Loucy (cell line): ENCODE data around the gene EHMT2.

Source experiments
- EZH2phosphoT487 ChIP-seq: fragments of 200-600 bp; IDR thresholded peaks from 2 replicates; pipeline ENCODE4 v1.6.1; 2018; ENCODE audit warnings: antibody characterized with exemption, mild to moderate bottlenecking, moderate library complexity, borderline replicate concordance
- TF ChIP-seq, protein P1 (sequence below): fragments of 200-600 bp; sonication (generic); conservative IDR thresholded peaks from 2 replicates; pipeline ENCODE4 v1.5.1; 2014; ENCODE audit warnings: mild to moderate bottlenecking, antibody characterized with exemption, low read length

DNA sequence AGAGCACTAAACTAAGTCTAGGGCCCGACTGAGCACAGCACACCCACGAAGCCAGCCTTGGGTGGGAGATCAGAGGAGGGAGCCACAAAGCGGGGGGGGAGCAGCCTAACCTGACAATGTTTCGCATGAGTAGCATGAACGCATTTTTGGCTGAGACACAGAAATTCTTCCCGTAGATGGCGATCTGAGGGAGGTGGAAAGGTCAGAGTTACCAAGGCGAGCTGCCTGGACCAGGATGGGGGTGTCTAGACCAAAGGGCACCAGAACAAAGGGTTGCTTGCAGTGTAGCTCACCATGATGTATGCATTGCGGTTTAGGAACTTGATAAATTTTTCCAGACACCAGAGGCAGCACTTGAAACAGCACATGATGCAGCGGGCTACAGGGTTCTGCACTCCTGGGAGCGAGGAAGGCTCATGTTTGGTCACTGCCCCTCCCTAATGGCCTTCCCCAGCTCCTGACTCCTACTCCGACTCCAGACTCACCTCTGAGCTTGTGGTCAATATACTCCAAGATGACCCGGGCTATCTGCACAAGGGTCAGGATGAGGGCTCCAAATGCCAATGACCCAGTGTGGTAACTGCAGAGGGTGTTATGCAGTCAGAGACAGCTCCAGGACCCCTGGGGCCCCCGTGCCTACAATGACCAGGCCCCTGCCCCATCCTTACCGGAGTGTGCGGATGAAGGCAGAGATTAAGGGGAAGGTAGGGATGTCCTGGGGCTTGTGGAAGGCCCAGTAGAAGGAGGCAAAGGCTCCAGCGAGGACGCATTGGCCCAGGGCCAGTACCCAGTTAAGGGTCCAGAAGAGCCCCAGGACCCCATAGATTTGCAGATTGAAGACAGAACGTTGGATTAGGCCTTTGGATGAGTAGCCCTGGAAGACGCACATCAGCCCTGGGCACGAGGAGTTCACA lies 32.0 kb downstream of the EHMT2 start:
- TF ChIP-seq EZH2phosphoT487, result no peak
- TF ChIP-seq, protein P1, sequence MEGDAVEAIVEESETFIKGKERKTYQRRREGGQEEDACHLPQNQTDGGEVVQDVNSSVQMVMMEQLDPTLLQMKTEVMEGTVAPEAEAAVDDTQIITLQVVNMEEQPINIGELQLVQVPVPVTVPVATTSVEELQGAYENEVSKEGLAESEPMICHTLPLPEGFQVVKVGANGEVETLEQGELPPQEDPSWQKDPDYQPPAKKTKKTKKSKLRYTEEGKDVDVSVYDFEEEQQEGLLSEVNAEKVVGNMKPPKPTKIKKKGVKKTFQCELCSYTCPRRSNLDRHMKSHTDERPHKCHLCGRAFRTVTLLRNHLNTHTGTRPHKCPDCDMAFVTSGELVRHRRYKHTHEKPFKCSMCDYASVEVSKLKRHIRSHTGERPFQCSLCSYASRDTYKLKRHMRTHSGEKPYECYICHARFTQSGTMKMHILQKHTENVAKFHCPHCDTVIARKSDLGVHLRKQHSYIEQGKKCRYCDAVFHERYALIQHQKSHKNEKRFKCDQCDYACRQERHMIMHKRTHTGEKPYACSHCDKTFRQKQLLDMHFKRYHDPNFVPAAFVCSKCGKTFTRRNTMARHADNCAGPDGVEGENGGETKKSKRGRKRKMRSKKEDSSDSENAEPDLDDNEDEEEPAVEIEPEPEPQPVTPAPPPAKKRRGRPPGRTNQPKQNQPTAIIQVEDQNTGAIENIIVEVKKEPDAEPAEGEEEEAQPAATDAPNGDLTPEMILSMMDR, result no peak
